HG02981 (cell line): Measurements from ENCODE around the gene AP1M1.

Source experiments
- ATAC-seq: cut with Tn5 transposase; IDR thresholded peaks from one replicate; pipeline ENCODE4 v1.9.1; 2021; ENCODE audit warnings: mild to moderate bottlenecking, moderate library complexity; ENCODE audit not compliant: unreplicated experiment

AP1M1 gene

GRCh38 chr19:16207490-16208025 is 9.8 kb downstream of the AP1M1 start:
- ATAC-seq, result no peak

DNA sequence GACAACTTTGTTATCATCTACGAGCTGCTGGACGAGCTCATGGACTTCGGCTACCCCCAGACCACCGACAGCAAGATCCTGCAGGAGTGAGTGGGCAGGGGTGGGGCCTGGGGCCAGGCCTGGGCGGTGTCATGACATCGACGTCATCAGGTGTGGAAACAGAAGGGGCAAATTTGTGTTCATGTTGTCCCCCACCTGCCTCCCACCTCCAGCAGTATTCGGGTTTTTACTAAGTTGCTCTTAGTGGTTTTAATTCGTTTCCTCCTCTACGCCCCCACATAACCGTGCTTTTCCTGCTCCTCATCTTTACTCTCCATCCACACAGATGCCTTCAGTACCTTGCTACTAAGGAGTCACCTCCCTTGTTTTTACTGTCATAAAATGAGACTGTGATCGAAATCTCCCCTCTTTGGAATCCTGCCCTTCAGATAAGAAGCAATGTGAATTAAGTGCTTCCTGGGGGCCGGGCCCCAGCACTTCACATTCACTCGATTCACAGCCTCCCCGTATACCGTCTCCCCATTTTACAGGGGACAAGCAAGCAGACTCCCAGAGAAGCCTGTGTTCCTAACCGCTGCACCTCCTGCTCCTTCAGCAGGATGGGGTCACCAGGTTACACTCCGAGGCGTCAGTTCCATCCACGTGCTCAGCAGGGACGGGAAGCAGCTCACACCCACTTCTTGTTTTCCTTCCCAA is 10.5 kb downstream of the AP1M1 start:
- no peak for ATAC-seq

GRCh38 chr19:16208847-16209665 is 11.3 kb downstream of the AP1M1 start:
- ATAC-seq, result no peak

DNA sequence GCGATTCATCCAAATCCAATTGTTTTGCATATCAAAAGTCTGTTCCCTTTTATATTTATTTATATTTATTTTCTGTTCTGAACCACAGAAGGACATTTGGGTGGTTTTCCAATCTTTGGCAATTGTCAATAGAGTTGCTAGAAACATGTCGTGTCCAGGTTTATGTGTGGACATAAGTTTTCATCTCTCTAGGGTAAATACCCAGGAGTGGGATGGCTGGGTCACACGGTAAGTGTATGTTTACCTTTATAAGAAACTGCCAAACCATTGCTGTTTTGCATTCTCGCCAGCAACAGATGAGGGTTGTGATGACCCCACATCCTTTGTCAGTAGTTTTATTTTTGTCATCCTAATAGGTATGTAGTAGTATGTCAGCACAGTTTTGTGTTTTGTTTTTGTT is 12.5 kb downstream of the AP1M1 start:
- no peak for ATAC-seq

DNA sequence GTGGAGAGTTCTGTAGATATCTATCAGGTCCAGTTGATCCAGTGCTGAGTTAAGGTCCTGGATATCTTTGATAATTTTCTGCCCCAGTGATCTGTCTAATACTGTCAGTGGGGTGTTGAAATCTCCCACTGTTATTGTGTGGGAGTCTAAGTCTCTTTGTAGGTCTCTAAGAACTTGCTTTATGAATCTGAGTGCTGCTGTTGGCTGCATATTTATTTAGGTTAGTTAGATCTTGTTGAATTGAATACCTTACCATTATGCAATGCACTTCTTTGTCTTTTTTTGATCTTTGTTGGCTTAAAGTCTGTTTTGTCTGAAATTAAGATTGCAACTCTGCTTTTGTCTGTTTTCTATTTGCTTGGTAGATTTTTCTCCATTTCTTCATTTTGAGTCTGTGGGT is 15.4 kb downstream of the AP1M1 start:
- no peak for ATAC-seq

DNA sequence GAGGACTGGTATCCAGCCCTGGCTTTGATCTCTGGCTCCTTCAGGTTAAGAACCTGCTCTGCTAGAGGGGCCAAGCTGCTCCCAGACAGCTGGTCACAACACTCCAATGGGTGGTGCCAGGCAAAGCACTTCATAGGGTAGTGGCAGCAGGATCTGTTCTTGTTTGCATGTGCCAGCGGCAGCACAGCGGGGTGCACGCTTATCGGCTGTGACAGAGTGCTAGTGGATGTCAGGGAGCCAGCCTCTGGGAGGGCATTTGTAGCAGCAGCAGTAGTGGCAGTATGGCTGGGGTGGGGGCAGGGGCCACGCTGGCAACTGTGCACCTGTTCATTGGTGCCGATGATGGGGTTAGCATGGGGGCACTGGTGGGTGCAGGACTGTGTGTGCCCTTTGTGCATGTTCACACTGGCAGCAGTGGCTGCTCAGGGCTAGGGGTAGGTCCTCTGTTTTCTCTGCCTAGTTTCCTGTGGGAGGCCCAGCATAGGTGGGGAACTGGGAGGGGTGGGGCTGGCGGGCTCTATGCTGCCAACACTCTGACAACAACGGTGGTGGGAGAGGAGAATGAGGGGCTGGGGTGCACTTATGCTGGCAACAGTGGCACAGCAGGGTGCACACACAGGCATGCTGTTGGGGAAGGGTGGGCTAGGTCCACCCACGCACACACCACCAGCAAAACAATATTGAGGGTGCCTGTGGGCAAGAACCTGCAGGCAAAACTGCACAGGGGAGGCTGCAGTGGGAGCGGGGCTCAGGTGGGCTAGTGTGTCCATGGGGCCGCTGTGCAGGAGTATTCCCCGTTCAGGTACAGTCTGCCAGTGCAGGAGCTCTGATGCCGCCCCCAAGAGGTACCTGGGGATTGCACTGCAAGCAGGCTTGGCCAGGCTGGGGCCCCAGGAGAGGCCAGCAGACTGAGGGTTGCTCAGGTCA is 19.3 kb downstream of the AP1M1 start:
- ATAC-seq, result no peak

DNA sequence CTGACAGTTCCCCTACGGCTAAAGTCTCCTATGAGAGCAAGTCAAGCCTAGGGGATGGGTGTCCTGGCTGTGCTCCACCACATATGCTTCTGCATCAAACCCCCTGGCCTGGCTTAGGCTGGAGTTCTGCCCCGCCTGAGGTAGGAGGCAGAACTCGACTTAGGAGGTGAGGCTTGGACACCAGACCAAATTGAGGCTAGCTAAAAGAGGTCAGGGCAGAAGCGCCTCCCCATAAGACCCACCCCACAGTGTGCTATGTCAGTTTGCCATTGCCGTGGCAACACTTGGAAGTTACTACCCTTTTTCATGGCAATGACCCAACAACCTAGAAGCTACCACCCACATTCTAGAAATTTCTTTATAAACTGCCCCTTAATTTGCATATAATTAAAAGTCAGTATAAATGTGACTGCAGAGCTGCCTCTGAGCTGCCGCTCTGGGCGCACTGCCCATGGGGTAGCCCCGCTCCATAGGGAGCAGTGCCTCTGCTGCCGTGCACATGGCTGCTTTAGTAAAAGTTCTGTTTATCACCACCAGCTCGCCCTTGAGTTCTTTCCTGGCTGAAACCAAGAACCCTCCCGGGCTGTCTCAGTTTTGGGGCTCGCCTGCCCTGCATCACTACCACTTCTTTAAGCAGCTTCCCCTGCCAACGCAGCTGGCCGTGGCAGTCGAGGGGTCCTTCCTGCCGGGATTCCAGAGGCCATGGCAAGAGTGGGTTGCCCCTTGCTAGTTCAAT is 20.2 kb downstream of the AP1M1 start:
- ATAC-seq, result no peak

GRCh38 chr19:16218851-16219250 is 21.1 kb downstream of the AP1M1 start:
- no peak for ATAC-seq

DNA sequence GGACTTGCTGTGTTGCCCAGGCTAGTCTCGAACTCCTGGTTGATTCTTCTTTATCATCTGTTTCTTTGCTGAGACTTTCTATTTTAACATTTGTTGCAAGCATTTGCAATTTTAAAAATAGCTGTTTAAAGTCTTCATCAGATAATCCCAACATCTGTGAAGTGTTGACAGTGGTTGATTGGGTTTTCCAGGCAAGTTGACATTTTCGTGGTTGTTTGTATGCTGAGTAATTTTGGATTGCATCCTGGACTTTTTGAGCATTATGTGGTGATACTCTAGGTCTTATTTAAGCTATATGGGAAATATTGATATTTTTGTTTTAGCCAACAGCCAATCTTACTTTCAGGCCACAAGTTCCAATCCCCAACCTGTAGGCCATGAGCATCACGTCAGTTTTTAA is 25.1 kb downstream of the AP1M1 start:
- no peak for ATAC-seq

GRCh38 chr19:16223746-16224145 is 26.0 kb downstream of the AP1M1 start:
- no peak for ATAC-seq

- no peak for ATAC-seq
These were observed 26.8 kb downstream of the AP1M1 start for GRCh38 chr19:16224293-16225045.

DNA sequence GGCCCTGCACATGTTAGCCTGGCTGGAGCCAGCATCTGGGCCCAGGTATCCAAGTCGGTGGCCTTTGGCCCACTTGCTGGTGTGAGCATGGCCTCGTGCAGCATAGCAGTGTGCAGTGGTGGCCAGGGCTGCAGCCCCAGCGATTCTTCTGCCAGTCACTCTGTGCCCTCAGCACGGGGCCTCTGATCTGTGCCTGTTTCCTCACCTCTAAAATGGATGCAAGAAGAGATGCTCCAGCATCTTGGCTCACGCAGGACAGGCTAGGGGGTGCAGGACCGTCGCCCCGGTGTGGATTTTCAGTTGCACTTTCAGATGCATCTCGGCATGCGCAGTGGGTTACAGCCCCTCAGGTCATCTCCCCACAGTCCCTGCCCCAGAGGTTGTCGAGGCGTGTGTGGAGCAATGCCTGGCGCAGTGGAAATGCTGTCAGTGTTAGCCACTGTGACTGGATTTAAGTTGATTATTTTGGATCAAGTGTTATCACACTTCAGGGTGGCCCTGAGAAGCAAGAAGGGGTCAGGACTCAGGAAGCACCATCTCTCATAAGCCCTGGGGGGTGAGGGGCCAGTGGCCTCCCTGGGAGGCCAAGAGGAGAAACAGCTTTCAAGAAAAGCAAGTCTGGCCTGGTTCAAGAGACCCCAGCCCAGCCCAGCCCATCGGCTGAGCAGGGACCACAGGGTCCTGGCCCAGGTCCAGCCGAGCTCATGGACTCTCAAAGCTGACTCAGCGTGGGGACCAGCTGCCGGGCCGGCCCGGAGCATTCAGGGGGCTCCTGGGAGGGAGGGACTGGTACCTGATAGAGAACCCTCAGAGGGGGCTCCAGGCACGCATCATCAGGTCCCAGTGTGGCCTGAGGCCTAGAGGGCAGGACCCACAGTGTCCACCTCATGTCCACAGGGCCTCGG is 27.8 kb downstream of the AP1M1 start:
- ATAC-seq, result no peak

- ATAC-seq, result no peak
These were observed 28.5 kb downstream of the AP1M1 start for GRCh38 chr19:16226184-16226591.

GRCh38 chr19:16226878-16227836 is 29.4 kb downstream of the AP1M1 start:
- no peak for ATAC-seq

- ATAC-seq, result no peak
These were observed 30.3 kb downstream of the AP1M1 start for GRCh38 chr19:16227837-16228636.

- no peak for ATAC-seq
These were observed 31.1 kb downstream of the AP1M1 start for GRCh38 chr19:16228637-16229321.
